H1 (cell line): ENCODE measurements around the gene GIMAP5. TPM values are rescaled to one million over a fixed set of nuclear protein-coding genes. Genes with fewer than 3 reads are reported as not detected.

Source experiments
- KDM4A ChIP-seq: IDR thresholded peaks from one replicate; pipeline ENCODE4 v1.7.1; 2012; ENCODE audit warnings: low read depth, mild to moderate bottlenecking, moderate library complexity, low read length, inconsistent platforms; ENCODE audit not compliant: severe bottlenecking
- MAX ChIP-seq: IDR thresholded peaks from 2 replicates; pipeline ENCODE4 v1.6.1; 2012; ENCODE audit warnings: inconsistent platforms
- NANOG ChIP-seq: IDR thresholded peaks from 2 replicates; pipeline ENCODE4 v1.6.1; 2011; ENCODE audit warnings: low read length, low read depth, mild to moderate bottlenecking, inconsistent platforms; ENCODE audit not compliant: insufficient read depth, poor library complexity, severe bottlenecking
- POLR2A ChIP-seq, 2 experiments: IDR thresholded peaks; 1 replicate in 1 of 2; 2 replicates in 1 of 2; pipeline ENCODE4 v1.6.1; 2011; ENCODE audit warnings: low read depth in 2 of 2, low read length in 2 of 2, mild to moderate bottlenecking in 2 of 2; ENCODE audit errors: control extremely low read depth in 1 of 2
- RNF2 ChIP-seq: fragments of 200-900, 300-1000 bp; sonication (generic); IDR thresholded peaks from 2 replicates; pipeline ENCODE4 v1.7.1; 2016; ENCODE audit warnings: borderline replicate concordance, low read depth, mild to moderate bottlenecking, antibody characterized with exemption, low read length; ENCODE audit not compliant: poor library complexity, severe bottlenecking; ENCODE audit errors: missing control alignments
- SIX5 ChIP-seq: IDR thresholded peaks from 2 replicates; pipeline ENCODE4 v1.6.1; 2011; ENCODE audit warnings: mild to moderate bottlenecking, low read depth, low read length
- SRF ChIP-seq: IDR thresholded peaks from 2 replicates; pipeline ENCODE4 v1.6.1; 2011; ENCODE audit warnings: mild to moderate bottlenecking, low read depth, low read length, moderate library complexity
- polyA plus RNA-seq, 7 experiments: library from polyadenylated mRNA; depleted of rRNA in 3 of 7; stranded (reverse) in 5 of 7; unstranded in 2 of 7; fragments of >200 nt in 5 of 7; fragments of 200-250 nt in 2 of 7; gene quantifications; 1 replicate in 5 of 7; 2 replicates in 1 of 7; 4 replicates in 1 of 7; pipeline versions ENCODE4 v1.2.1 to v1.2.3, GENCODE V29; 2011 to 2013; ENCODE audit warnings: missing spikeins in 2 of 7, mixed read lengths in 2 of 7
- total RNA-seq: library from RNA; stranded (reverse); fragmentation: NEBNext Ultra II Directional; extraction: Animal tissue kit (Norgen Biotek cat#: 25700); gene quantifications from 2 replicates; pipeline ENCODE4 v1.2.1, GENCODE V29; 2021
- TF ChIP-seq, protein P1 (sequence below): fragments of 300-600 bp; sonication (generic); IDR thresholded peaks from 2 replicates; pipeline ENCODE4 v1.7.1; 2012; ENCODE audit warnings: low read length, moderate library complexity, mild to moderate bottlenecking, inconsistent platforms; ENCODE audit not compliant: insufficient replicate concordance

Gene GIMAP5
- total and polyA plus RNA-seq, 2 of the 8 experiments (the other 6 are each of a cell fraction or from before 2014, with no cell fraction given) = not detected

- TF ChIP-seq, protein P1, sequence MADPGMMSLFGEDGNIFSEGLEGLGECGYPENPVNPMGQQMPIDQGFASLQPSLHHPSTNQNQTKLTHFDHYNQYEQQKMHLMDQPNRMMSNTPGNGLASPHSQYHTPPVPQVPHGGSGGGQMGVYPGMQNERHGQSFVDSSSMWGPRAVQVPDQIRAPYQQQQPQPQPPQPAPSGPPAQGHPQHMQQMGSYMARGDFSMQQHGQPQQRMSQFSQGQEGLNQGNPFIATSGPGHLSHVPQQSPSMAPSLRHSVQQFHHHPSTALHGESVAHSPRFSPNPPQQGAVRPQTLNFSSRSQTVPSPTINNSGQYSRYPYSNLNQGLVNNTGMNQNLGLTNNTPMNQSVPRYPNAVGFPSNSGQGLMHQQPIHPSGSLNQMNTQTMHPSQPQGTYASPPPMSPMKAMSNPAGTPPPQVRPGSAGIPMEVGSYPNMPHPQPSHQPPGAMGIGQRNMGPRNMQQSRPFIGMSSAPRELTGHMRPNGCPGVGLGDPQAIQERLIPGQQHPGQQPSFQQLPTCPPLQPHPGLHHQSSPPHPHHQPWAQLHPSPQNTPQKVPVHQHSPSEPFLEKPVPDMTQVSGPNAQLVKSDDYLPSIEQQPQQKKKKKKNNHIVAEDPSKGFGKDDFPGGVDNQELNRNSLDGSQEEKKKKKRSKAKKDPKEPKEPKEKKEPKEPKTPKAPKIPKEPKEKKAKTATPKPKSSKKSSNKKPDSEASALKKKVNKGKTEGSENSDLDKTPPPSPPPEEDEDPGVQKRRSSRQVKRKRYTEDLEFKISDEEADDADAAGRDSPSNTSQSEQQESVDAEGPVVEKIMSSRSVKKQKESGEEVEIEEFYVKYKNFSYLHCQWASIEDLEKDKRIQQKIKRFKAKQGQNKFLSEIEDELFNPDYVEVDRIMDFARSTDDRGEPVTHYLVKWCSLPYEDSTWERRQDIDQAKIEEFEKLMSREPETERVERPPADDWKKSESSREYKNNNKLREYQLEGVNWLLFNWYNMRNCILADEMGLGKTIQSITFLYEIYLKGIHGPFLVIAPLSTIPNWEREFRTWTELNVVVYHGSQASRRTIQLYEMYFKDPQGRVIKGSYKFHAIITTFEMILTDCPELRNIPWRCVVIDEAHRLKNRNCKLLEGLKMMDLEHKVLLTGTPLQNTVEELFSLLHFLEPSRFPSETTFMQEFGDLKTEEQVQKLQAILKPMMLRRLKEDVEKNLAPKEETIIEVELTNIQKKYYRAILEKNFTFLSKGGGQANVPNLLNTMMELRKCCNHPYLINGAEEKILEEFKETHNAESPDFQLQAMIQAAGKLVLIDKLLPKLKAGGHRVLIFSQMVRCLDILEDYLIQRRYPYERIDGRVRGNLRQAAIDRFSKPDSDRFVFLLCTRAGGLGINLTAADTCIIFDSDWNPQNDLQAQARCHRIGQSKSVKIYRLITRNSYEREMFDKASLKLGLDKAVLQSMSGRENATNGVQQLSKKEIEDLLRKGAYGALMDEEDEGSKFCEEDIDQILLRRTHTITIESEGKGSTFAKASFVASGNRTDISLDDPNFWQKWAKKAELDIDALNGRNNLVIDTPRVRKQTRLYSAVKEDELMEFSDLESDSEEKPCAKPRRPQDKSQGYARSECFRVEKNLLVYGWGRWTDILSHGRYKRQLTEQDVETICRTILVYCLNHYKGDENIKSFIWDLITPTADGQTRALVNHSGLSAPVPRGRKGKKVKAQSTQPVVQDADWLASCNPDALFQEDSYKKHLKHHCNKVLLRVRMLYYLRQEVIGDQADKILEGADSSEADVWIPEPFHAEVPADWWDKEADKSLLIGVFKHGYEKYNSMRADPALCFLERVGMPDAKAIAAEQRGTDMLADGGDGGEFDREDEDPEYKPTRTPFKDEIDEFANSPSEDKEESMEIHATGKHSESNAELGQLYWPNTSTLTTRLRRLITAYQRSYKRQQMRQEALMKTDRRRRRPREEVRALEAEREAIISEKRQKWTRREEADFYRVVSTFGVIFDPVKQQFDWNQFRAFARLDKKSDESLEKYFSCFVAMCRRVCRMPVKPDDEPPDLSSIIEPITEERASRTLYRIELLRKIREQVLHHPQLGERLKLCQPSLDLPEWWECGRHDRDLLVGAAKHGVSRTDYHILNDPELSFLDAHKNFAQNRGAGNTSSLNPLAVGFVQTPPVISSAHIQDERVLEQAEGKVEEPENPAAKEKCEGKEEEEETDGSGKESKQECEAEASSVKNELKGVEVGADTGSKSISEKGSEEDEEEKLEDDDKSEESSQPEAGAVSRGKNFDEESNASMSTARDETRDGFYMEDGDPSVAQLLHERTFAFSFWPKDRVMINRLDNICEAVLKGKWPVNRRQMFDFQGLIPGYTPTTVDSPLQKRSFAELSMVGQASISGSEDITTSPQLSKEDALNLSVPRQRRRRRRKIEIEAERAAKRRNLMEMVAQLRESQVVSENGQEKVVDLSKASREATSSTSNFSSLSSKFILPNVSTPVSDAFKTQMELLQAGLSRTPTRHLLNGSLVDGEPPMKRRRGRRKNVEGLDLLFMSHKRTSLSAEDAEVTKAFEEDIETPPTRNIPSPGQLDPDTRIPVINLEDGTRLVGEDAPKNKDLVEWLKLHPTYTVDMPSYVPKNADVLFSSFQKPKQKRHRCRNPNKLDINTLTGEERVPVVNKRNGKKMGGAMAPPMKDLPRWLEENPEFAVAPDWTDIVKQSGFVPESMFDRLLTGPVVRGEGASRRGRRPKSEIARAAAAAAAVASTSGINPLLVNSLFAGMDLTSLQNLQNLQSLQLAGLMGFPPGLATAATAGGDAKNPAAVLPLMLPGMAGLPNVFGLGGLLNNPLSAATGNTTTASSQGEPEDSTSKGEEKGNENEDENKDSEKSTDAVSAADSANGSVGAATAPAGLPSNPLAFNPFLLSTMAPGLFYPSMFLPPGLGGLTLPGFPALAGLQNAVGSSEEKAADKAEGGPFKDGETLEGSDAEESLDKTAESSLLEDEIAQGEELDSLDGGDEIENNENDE = no peak
- TF ChIP-seq SRF = no peak
- no peak for TF ChIP-seq RNF2
- no peak for TF ChIP-seq KDM4A
- no peak for TF ChIP-seq MAX
- TF ChIP-seq SIX5 = no peak
- no peak for TF ChIP-seq POLR2A (IDR thresholded peaks at IDR 0.05; ENCODE audit: control extremely low read depth in 1 of 2, low read depth in 2 of 2, low read length in 2 of 2)
- no peak for TF ChIP-seq NANOG
These were observed 17.7 kb downstream of the GIMAP5 start (continued) for GRCh38 chr7:150754951-150755350.
